ENCODE results near the gene NLRP11.

The NLRP11 gene

GRCh38 chr19:55857974-55858373 lies 26.2 kb upstream of the NLRP11 start:
- FAIRE-seq, result no peak
- no peak for DNase-seq (ENCODE audit: insufficient read length, low spot score)
- TF ChIP-seq CTCF (IDR thresholded peaks at IDR 0.05; ENCODE audit: insufficient read depth, missing control alignments), result no peak

GRCh38 chr19:55857149-55857548 lies 25.4 kb upstream of the NLRP11 start:
- TF ChIP-seq CTCF (IDR thresholded peaks at IDR 0.05; ENCODE audit: insufficient read depth, missing control alignments), result no peak
- no peak for FAIRE-seq
- no peak for DNase-seq (ENCODE audit: insufficient read length, low spot score)

DNA sequence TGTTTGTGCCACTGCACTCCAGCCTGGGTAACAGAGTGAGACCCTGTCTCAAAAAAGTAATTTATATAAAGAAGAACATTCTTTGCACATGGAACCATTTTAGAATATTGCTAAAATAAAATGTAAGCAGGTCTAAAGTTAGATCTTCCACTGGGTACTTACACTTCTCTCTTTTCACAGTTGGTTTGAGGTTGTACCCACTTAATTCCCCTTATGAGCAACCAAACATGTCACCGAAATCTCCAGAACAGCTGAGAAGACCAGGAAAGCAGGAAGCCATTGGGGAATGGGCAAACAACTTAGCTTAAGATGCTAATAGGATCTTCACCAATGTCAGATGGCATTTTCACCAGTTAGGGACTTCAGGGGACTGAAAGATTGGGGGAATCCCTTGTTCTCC lies 23.4 kb upstream of the NLRP11 start:
- FAIRE-seq, result no peak
- DNase-seq (ENCODE audit: insufficient read length, low spot score), result no peak
- TF ChIP-seq CTCF (IDR thresholded peaks at IDR 0.05; ENCODE audit: insufficient read depth, missing control alignments), result no peak

DNA sequence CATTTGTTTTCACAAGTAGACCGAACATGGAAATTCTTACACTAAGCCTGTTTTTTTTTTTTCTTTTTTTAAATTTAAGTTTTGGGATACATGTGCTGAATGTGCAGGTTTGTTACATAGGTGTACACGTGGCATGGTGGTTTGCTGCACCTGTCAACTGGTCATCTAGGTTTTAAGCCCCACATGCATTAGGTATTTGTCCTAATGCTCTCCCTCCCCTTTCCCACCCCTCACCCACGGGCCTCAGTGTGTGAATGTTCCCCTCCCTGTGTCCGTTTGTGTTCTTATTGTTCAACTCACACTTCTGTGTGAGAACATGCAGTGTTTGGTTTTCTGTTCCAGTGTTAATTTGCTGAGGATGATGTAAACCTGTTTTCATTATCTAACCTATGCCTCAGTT lies 7.1 kb upstream of the NLRP11 start:
- TF ChIP-seq CTCF (IDR thresholded peaks at IDR 0.05; ENCODE audit: insufficient read depth, missing control alignments), result no peak
- no peak for FAIRE-seq
- DNase-seq (ENCODE audit: insufficient read length, low spot score), result no peak

GRCh38 chr19:55838251-55838650 lies 6.5 kb upstream of the NLRP11 start:
- DNase-seq (ENCODE audit: insufficient read length, low spot score), result no peak
- FAIRE-seq, result no peak
- no peak for TF ChIP-seq CTCF (IDR thresholded peaks at IDR 0.05; ENCODE audit: insufficient read depth, missing control alignments)

DNA sequence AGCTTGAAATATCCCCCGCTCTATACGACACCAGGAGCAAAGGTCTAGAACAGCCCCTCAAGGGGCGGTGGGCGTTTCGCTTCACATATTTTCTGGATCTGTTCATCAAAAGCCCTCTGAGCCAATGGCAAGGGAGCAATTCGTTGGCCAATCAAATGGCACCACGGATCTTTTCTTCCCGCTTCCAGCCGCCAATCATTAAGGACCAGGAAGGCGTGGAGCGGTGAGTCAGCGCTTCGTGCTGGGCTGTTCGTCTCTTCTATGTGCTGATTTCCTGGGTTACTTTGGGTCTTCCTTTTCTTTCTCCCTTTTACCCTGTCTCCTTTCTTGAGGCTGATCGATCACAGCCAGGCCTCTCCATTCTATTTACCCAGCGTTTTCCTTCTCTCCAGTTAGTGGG lies 4.5 kb upstream of the NLRP11 start, which contains the start of gene NLRP4:
NLRP4 (plus strand) TSS at position 201 of the 400 bp plus-strand sequence. CDS start 15,541 bp downstream, outside the sequence.
- TF ChIP-seq CTCF (IDR thresholded peaks at IDR 0.05; ENCODE audit: insufficient read depth, missing control alignments), result no peak
- DNase-seq (ENCODE audit: insufficient read length, low spot score), result no peak
- no peak for FAIRE-seq

- DNase-seq (ENCODE audit: insufficient read length, low spot score) (no peak), FAIRE-seq (no peak)
- TF ChIP-seq CTCF (IDR thresholded peaks at IDR 0.05; ENCODE audit: insufficient read depth, missing control alignments), result no peak
These were observed 877 bp upstream of the NLRP11 start for GRCh38 chr19:55832676-55833075.
